ENCODE results near the gene PDE7B. TPM values are rescaled to one million over a fixed set of nuclear protein-coding genes. Genes with fewer than 3 reads are reported as not detected.
A peak's percentile ranks its signal among the peaks of the same experiment; 100 is the strongest.

Gene PDE7B
- total and polyA plus RNA-seq, 2 of the 4 experiments (the other 2 are of a cell fraction), result 7.8 to 12.4 TPM

DNA sequence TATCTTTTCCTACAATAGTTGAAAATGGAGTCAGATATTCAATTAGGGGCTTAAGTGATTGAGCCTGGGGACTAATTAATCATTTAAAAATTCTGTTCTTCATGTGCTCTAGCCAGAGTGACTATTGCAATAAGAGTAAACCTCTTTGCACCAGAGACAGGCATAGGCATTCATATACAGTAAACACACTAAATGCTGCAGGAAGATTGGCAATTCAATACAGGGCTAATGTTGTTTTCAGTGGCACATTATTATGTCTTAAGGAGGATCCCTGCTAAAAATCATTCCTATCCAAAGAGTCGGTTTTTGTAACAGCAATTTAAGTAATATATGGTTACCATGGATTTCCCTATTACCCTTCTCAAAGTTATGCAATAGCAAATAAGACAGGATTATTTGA, 1.2 kb downstream of the PDE7B start:
- no peak overlapping the region for H4K91ac ChIP-seq (ENCODE audit: insufficient read depth, low read depth, low read length)
- no peak overlapping the region for H2AK9ac ChIP-seq (replicated peaks; ENCODE audit: low read depth, low read length, poor library complexity)
- DNase-seq (peak; percentile 27), ATAC-seq (ENCODE audit: low read depth) (no peak)
- H3K9me3 ChIP-seq (ENCODE audit: control insufficient read depth, insufficient read depth, low read length), result no peaks in the 10 kb centered on the region
- H3K4me2 ChIP-seq (ENCODE audit: low read depth, low read length), result peak overlapping the region; percentile 99
- intact Hi-C loops (cut with micrococcal nuclease) (loop anchor here (1.0 to 5.0 kb wide), 5 partner anchors 160 to 375 kb away; no protein-coding TSS in a partner anchor), dilution Hi-C loops (cut with HindIII; ENCODE audit: low sequenced_read_pairs, unreplicated experiment) (no loop called here), in situ Hi-C loops (cut with MboI; ENCODE audit: low sequenced_read_pairs) (no loop called here)
- H3K27me3 ChIP-seq (ENCODE audit: control insufficient read depth, insufficient read depth, low read length), result no peaks in the 10 kb centered on the region
- TF ChIP-seq CEBPB (IDR thresholded peaks at IDR 0.05; ENCODE audit: low read depth, low read length), result peak; percentile 72
- peak; percentile 63 for TF ChIP-seq POLR2A (IDR thresholded peaks at IDR 0.05; ENCODE audit: low read depth, low read length)
- TF ChIP-seq, protein P1, sequence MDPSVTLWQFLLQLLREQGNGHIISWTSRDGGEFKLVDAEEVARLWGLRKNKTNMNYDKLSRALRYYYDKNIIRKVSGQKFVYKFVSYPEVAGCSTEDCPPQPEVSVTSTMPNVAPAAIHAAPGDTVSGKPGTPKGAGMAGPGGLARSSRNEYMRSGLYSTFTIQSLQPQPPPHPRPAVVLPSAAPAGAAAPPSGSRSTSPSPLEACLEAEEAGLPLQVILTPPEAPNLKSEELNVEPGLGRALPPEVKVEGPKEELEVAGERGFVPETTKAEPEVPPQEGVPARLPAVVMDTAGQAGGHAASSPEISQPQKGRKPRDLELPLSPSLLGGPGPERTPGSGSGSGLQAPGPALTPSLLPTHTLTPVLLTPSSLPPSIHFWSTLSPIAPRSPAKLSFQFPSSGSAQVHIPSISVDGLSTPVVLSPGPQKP (IDR thresholded peaks at IDR 0.05; ENCODE audit: borderline replicate concordance, low read depth, low read length), result no peak
- no peak for TF ChIP-seq BHLHE40 (IDR thresholded peaks at IDR 0.05; ENCODE audit: low read depth, low read length)
- H2AFZ ChIP-seq (replicated peaks; ENCODE audit: low read length, poor library complexity), result no peak overlapping the region
- no peaks in the 10 kb centered on the region for H4K20me1 ChIP-seq (ENCODE audit: insufficient read depth, low read length)
- peak overlapping the region; percentile 65 for H3K4me3 ChIP-seq (ENCODE audit: insufficient read depth, low read depth, low read length)
- peaks cover 6 to 35% of the 10 kb centered on the region in 2 experiments for H3K79me1 ChIP-seq (ENCODE audit: low read depth in 1 of 2, low read length in 2 of 2)
- no peak overlapping the region for H3K4ac ChIP-seq (ENCODE audit: low read depth, low read length)
- 0 out of 2 replicates have a peak overlapping the region, but pooled peaks have one; percentile 4 for H3K14ac ChIP-seq (replicated peaks; ENCODE audit: low read depth, low read length)
- no peak overlapping the region; a peak in 1 of 4 replicates for H4K8ac ChIP-seq (ENCODE audit: low read depth in 2 of 2, low read length in 2 of 2)
- H2BK20ac ChIP-seq (ENCODE audit: low read depth, low read length), result no peak overlapping the region
- no peak overlapping the region for H2AK5ac ChIP-seq (ENCODE audit: low read depth, low read length)
- peak overlapping the region; percentile 26; the same call in 1 of the 2 replicates for H3K27ac ChIP-seq (ENCODE audit: insufficient read depth, low read length)
- WGBS, 2 experiments (ENCODE audit: extremely low coverage in 2 of 2, insufficient read length in 1 of 2), result no CpG with 5 or more reads among the region's 1 CpG
- ChIA-PET CTCF (interaction anchor here (0.6 kb wide), 1 partner anchor 18 kb away, joined by 6 read pairs; no protein-coding TSS in a partner anchor), POLR2A (ENCODE audit: unreplicated experiment) (no interaction called here)
- H2BK15ac ChIP-seq (ENCODE audit: low read depth, low read length), result no peak overlapping the region
- peak overlapping the region; percentile 37; the same call in 1 of the 2 replicates for H4K5ac ChIP-seq (ENCODE audit: low read depth, low read length)
- peaks cover 3% of the 10 kb centered on the region; the same call in 1 of the 2 replicates for H3K9me1 ChIP-seq (ENCODE audit: insufficient read depth, low read length)
- peaks cover 2% of the 10 kb centered on the region for H3K36me3 ChIP-seq (ENCODE audit: control insufficient read depth, insufficient read depth, low read length)
- peaks cover 11% of the 10 kb centered on the region for H3K4me1 ChIP-seq (ENCODE audit: control insufficient read depth, insufficient read depth, low read length)
- no TSS peak for BruUV-seq (replicated peaks)
- H2BK120ac ChIP-seq (ENCODE audit: low read depth, low read length), result no peak overlapping the region
- H2BK5ac ChIP-seq (ENCODE audit: low read depth, low read length, poor library complexity, severe bottlenecking), result peak overlapping the region; percentile 80
- H3K18ac ChIP-seq (ENCODE audit: low read depth, low read length), result peak overlapping the region; percentile 78; the same call in 1 of the 2 replicates
- peak overlapping the region; percentile 86; the same call in 1 of the 2 replicates for H3K9ac ChIP-seq (ENCODE audit: low read depth, low read length)
- no peak overlapping the region; the same call in 1 of the 2 replicates for H3K23ac ChIP-seq (ENCODE audit: low read depth, low read length)
- H3K56ac ChIP-seq (ENCODE audit: extremely low read depth, insufficient read depth, low read length), result no peak overlapping the region
